Right atrium auricular region (tissue), 2 donors: ENCODE measurements around the gene SLC12A5. TPM values are rescaled to one million over a fixed set of nuclear protein-coding genes. Genes with fewer than 3 reads are reported as not detected.
"Not testable (repeated sequence)": the region's sequence is repeated elsewhere in the genome, so short reads cannot be mapped to it uniquely, and the experiment has no call there.

ENCODE experiments used
- DNase-seq: peaks from one replicate; pipeline ENCODE4 v3.0.0-alpha.2; 2019; ENCODE audit warnings: low spot score
- H3K27ac ChIP-seq, 2 donors: fragments of 200-600 bp; sonication (generic); 1 replicate in 1 of 2; 2 replicates in 1 of 2; pipeline ENCODE4 v1.5.1; 2016 to 2019
- H3K27me3 ChIP-seq, 2 donors: fragments of 200-600 bp; sonication (generic); one replicate each; pipeline versions ENCODE4 v1.5.1 to v1.6.0; 2017 to 2019
- H3K36me3 ChIP-seq: fragments of 200-600 bp; sonication (generic); one replicate; pipeline ENCODE4 v1.5.1; 2016
- H3K4me1 ChIP-seq, 2 donors: fragments of 200-600 bp; sonication (generic); one replicate each; pipeline versions ENCODE4 v1.5.1 to v1.6.0; 2017 to 2019
- H3K4me3 ChIP-seq, 2 donors: fragments of 200-600 bp; sonication (generic); 1 replicate in 1 of 2; 2 replicates in 1 of 2; pipeline ENCODE4 v1.5.1; 2017 to 2019; ENCODE audit warnings: mild to moderate bottlenecking in 1 of 2, moderate library complexity in 1 of 2
- H3K9me3 ChIP-seq, 2 donors: fragments of 200-600 bp; sonication (generic); one replicate each; pipeline ENCODE4 v1.5.1; 2019
- total RNA-seq, 2 donors: library from RNA; depleted of rRNA; stranded (reverse); fragments of >200 nt; gene quantifications; one replicate each; pipeline ENCODE4 v1.1.0, GENCODE V29; 2016
- TF ChIP-seq, protein P1 (sequence below), 2 donors: fragments of 200-600 bp; sonication (generic); IDR thresholded peaks; one replicate each; pipeline ENCODE4 v1.5.1; 2019; ENCODE audit warnings: antibody characterized with exemption in 2 of 2

The SLC12A5 gene
- total RNA-seq, 2 donors from 2014 or later, result not detected

DNA sequence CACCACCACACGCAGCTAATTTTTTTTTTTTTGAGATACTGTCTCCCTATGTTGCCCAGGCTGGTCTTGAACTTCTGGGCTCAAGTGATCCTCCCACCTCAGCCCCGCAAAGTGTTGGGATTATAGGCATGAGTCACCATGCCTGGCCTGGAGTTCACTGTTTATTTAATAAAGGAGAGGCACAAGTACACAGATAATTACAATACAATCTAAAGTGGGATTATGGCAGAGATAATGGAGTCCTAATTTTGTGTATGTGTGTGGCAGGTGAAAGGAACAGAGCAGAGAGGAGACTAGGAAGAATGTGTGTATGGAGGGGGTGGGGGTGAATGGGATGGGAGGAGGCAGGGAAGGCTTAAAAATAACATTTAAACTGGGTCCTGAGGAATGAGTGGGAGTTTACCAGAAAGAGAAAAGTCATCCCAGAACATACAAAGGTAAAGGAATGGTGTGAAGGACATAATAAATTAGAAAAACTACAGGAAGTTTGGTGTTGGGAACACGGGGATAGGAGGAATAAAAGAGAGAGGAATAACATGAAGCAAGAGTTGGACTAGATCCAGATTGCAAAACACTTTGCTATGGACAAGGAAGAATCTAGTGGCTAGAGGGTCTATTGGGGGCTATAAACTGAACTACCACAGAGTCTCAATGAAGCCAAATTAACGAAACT lies 56.3 kb downstream of the SLC12A5 start:
- H3K4me1 ChIP-seq, result peaks cover 0 to 67% of the 10 kb centered on the region in 2 donors
- DNase-seq, result no peak
- TF ChIP-seq, protein P1, sequence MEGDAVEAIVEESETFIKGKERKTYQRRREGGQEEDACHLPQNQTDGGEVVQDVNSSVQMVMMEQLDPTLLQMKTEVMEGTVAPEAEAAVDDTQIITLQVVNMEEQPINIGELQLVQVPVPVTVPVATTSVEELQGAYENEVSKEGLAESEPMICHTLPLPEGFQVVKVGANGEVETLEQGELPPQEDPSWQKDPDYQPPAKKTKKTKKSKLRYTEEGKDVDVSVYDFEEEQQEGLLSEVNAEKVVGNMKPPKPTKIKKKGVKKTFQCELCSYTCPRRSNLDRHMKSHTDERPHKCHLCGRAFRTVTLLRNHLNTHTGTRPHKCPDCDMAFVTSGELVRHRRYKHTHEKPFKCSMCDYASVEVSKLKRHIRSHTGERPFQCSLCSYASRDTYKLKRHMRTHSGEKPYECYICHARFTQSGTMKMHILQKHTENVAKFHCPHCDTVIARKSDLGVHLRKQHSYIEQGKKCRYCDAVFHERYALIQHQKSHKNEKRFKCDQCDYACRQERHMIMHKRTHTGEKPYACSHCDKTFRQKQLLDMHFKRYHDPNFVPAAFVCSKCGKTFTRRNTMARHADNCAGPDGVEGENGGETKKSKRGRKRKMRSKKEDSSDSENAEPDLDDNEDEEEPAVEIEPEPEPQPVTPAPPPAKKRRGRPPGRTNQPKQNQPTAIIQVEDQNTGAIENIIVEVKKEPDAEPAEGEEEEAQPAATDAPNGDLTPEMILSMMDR (IDR thresholded peaks at IDR 0.05), result no peak
- no peaks in the 10 kb centered on the region for H3K36me3 ChIP-seq
- no peak overlapping the region for H3K4me3 ChIP-seq
- H3K27me3 ChIP-seq, result no peaks in the 10 kb centered on the region
- no peaks in the 10 kb centered on the region for H3K9me3 ChIP-seq
- H3K27ac ChIP-seq, result no peak overlapping the region

DNA sequence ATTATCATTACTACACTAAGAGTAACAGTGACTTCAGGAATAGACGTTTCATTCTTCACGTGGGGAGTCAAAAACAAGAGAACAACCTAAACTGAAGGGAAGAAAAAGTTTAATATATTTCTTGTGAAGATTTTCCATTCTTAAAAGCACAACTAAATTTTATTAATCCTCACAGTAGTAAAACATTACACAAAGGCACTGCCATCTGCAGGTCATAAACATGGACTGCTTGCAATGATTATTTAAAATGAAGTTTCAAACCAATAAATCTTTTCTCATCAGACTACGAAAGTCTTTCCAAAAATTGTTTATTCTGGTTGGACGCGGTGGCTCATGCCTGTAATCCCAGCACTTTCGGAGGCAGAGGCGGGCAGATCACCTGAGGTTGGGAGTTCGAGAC lies 58.1 kb downstream of the SLC12A5 start:
- no peak overlapping the region for H3K4me3 ChIP-seq
- no peak for DNase-seq
- H3K27ac ChIP-seq, result no peak overlapping the region
- no peaks in the 10 kb centered on the region for H3K9me3 ChIP-seq
- H3K36me3 ChIP-seq, result no peaks in the 10 kb centered on the region
- no peaks in the 10 kb centered on the region for H3K27me3 ChIP-seq
- TF ChIP-seq, protein P1 (IDR thresholded peaks at IDR 0.05), result peak in 1 of 2 donors; percentile 57
- H3K4me1 ChIP-seq, result peaks cover 0 to 70% of the 10 kb centered on the region in 2 donors

DNA sequence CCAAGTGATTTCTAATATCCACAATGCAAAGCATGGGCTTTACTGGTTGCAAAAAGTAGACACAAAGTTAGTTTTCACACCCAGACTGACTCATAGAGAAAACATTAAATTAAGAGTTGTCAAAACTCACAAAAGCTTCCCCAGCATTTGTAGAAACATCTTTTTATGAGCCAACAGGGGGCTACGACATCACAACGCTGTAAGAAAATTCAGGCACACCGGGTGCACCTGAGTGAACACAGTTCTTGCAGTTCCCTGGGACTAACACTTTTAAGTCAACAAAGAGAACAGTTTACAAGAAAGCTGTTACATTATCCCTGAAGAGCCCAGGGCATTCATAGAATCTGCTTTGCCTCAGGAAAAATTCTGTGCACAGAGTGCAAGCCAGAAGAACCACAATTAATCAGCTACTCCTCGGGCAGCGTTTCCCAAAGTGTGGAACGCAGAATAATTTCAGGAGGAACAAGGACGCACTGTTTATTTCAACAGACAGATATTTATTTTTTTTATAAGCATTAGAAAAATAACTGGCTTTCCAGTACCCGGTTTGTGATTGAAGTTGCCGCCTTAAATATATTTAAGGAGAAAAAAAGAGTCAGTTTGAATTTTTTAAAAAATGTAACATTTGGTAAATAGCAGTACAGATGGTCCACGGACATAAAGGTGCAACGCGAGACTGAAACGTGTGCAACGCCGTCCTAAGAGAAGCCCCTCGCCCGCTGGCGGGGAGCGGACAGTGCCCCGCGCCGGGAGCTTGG lies 59.6 kb downstream of the SLC12A5 start:
- no peaks in the 10 kb centered on the region for H3K9me3 ChIP-seq
- H3K27ac ChIP-seq, result peak overlapping the region; percentile 95 to 98
- peak overlapping the region; percentile 68 to 71 for H3K4me3 ChIP-seq
- TF ChIP-seq, protein P1 (IDR thresholded peaks at IDR 0.05), result no peak
- peaks cover 0 to 56% of the 10 kb centered on the region in 2 donors for H3K4me1 ChIP-seq
- H3K36me3 ChIP-seq, result no peaks in the 10 kb centered on the region
- no peaks in the 10 kb centered on the region for H3K27me3 ChIP-seq
- DNase-seq, result no peak

DNA sequence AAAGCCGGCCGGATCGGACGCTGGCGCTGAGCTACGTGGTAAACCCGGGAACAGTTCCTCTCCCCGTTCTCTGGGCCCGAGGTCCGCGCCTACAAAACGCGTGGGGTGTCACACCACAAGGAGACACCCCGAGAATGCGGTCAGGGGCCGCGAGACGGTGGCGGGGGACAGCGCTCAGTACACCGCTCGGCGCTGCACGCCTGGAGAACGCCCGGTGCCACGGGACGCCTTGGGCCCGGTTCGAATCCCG lies 60.1 kb downstream of the SLC12A5 start:
- no peaks in the 10 kb centered on the region for H3K27me3 ChIP-seq
- peaks cover 0 to 51% of the 10 kb centered on the region in 2 donors for H3K4me1 ChIP-seq
- no peaks in the 10 kb centered on the region for H3K36me3 ChIP-seq
- DNase-seq, result peak; percentile 67
- TF ChIP-seq, protein P1 (IDR thresholded peaks at IDR 0.05), result no peak
- peak overlapping the region; percentile 95 to 98 for H3K27ac ChIP-seq
- peak overlapping the region; percentile 68 to 71 for H3K4me3 ChIP-seq
- H3K9me3 ChIP-seq, result no peaks in the 10 kb centered on the region

DNA sequence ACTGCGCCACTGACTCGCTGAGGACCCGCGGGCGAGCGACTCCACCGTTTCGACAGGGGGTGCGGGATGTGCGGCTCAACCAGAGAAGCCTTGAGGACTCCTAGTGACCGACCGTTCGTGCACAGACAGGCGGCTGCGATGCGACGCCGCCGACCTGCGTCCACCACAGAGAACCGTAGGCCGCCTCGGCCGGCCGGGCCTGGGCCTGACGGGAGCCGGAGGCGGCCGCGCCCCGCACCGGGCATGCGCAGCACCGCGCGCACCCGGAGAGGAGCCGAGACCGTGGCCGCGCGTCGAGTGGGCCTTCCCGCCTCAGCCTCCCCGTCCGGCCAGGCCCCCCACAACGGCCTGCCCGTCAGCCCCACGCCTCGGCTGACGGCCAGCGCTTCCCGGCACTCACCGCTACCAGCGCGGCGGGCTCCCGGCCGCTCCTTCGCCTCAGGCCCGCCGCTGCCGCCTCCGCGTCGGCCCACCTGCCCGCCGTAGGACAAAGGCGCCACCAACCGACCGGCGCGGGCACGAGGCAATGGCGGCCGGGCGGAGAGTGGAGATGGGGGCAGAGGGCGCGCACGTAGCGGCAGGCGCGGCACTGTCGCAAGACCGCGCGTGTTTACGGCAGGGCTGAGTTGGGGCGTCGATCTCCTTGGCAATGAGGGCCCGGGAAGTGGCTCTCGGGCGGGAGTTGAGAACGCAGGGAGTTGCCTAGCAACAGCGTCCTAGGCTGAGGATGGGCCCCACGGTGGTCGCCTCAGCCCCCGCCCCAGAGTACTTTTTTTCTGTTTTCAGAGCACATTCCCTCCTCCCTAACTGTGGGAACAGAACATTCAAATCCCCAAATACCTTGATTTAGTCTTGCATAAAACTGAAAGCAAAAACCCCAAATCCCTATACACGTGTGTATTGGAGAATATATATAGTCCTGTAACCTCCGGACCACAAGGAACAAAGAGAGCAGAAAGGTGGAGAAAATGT lies 60.7 kb downstream of the SLC12A5 start, which contains the start of gene NCOA5:
Gene NCOA5, minus strand, starts transcription at position 546 of the 972 bp plus-strand sequence. CDS start 10,538 bp downstream, outside the sequence.
- Histone ChIP-seq H3K36me3 (no peaks in the 10 kb centered on the region), H3K9me3 (no peaks in the 10 kb centered on the region), H3K4me3 (peak within 1 kb of the TSS; percentile 68 to 71), H3K27ac (peak within 1 kb of the TSS; percentile 95 to 98), H3K27me3 (no peaks in the 10 kb centered on the region), H3K4me1 (peaks cover 0 to 45% of the 10 kb centered on the region in 2 donors)
- DNase-seq, result peak; percentile 92
- TF ChIP-seq, protein P1 (IDR thresholded peaks at IDR 0.05), result peak in 1 of 2 donors; percentile 60

DNA sequence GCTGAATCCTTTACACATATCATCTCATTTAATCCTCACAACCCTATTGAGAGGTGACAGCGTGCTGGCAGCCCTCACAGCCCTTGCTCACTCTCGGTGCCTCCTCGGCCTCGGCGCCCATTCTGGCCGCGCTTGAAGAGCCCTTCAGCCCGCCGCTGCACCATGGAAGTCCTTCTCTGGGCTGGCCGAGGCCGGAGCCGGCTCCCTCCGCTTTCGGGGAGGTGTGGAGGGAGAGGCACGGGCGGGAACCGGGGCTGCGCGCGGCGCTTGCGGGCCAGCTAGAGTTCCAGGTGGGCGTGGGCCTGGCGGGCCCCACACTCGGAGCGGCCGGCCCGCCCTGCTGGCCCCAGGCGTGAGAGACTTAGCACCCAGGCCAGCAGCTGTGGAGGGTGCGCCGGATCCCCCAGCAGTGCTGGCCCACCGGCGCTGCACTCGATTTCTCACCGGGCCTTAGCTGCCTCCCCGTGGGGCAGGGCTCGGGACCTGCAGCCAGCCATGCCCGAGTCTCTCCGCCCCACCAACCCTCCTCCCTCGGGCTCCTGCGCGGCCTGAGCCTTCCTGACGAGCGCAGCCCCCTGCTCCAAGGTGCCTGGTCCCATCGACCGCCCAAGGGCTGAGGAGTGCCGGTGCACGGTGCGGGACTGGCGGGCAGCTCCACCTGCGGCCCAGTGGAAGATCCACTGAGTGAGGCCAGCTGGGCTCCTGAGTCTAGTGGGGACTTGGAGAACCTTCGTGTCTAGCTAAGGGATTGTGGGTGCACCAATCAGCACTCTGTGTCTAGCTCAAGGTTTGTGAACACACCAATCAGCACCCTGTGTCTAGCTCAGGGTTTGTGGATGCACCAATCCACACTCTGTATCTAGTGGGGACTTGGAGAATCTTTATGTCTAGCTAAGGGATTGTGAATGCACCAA lies 62.9 kb downstream of the SLC12A5 start:
- H3K36me3 ChIP-seq, result not testable (repeated sequence)

More for the DNA sequence above, 62.9 kb downstream of the SLC12A5 start:
- not testable (repeated sequence) for H3K9me3 ChIP-seq, H3K27ac ChIP-seq, DNase-seq, H3K4me3 ChIP-seq, H3K27me3 ChIP-seq
- peaks cover 0 to 25% of the 10 kb centered on the region in 2 donors for H3K4me1 ChIP-seq
